ACHN (cell line): Measurements from ENCODE around the gene GGTLC2.
A peak's percentile ranks its signal among the peaks of the same experiment; 100 is the strongest.
"Not testable (repeated sequence)": the region's sequence is repeated elsewhere in the genome, so short reads cannot be mapped to it uniquely, and the experiment has no call there.

Experiments
- DNase-seq: peaks from one replicate; pipeline ENCODE4 v3.0.0-alpha.2; 2015
- in situ Hi-C: cut with HindIII; loops from 2 replicates; pipeline ENCODE4 v1.10.0; 2017; ENCODE audit warnings: low sequenced_read_pairs, low pct_ligation_motif_present, low pct_unique_long_range_greater_than_20kb

GGTLC2 gene

GRCh38 chr22:22644314-22644713 is at the start of gene GGTLC2:
Gene GGTLC2 (plus strand): TSS chr22:22644614. CDS start chr22:22646346, 1,732 bp downstream.
- DNase-seq, in situ Hi-C loops: not testable (repeated sequence)

DNA sequence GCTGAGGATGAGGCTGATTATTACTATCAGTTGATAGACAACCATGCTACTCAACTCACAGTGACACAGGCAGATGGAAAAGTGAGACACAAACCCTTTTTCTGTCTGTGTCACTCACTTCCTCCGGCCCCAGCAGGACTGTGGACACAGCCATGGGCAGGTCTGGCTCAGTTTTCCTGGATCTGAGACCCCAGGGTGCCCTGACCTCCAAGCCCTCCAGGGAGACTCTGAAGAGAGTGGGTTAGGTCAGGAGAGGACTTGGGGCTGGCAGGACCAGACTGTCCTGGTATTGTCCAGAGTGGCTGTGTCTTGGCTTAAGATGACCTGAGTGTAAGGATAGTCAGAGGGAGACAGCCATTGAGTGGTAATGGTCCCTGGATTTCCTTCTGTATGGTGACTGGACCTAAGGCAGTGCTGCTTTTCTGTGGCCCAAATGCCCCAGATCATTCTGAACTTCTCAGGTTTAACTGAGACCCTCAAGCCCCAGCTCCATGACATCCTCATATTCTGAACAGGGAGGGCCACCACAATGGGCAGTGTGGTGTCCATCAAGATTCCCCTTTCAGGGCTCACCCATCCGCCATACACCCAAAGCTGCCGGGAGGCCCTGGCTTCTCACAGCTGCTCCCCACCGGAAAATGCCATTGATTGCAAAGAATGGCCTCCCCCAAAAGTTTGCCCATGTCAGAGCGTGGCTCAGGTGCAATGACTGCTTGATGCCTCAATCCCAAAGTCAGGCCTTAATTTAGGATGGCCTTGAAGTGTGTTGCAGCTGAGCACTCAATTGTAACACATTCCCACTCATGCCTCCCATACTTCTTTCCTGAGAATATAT is 49.2 kb upstream of the GGTLC2 start:
- no peak for DNase-seq
- in situ Hi-C loops, result no loop called here

DNA sequence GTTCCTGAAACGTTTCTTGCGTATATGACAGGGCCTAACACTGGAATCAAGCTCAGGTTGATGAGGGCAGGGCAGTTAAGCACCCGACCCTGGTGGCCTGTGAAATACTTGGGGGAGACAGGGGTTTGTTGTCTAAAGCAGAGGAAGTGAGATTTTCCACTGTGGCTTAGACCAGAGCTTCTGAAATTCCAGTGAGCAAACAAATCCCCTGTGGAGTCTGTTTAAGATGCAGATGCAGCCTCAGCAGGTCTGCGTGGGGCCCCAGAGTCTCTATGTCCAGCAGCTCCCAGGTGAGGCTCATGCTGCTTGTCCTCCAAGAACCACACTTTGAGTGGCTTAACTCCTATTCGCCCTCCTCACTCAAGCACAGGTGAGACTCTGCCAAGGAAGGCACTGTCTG is 46.3 kb upstream of the GGTLC2 start:
- in situ Hi-C loops, result no loop called here
- no peak for DNase-seq

GRCh38 chr22:22599248-22599647 is 45.2 kb upstream of the GGTLC2 start:
- in situ Hi-C loops, result no loop called here
- no peak for DNase-seq

DNA sequence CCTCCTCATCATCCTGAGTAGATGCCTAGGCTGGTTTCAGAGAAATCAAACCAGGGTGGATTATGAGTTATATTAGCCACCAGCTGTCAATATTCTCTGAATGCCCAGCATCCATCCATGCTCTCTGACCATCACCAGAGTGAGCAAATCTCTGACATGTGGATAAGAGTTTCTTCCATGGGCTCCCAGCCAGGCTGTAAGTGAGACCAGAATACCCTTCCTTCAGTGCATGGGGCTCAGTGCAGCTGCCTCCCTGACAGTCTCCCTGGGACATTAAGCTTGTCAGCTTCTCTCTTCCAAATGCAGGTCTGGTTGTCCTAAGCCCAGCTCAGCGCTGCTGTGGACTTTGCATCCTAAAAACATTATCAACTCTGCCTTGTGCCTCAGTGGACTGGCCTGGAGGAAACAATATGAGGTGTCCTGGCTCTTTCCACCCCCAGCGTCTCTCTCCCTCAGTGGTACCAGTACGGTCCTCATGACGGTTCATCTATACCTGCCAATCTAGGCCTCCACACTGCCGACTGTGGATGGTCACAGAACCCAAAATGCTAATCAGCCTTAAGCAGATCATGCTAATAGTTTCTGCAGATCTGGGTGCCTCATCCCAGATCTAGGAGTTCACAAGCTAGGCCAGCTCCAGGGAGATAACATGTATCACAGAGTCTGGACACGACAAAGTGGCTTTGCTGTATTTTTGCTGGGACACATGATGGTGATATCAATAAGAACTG is 43.7 kb upstream of the GGTLC2 start:
- in situ Hi-C loops, result no loop called here
- DNase-seq, result no peak

DNA sequence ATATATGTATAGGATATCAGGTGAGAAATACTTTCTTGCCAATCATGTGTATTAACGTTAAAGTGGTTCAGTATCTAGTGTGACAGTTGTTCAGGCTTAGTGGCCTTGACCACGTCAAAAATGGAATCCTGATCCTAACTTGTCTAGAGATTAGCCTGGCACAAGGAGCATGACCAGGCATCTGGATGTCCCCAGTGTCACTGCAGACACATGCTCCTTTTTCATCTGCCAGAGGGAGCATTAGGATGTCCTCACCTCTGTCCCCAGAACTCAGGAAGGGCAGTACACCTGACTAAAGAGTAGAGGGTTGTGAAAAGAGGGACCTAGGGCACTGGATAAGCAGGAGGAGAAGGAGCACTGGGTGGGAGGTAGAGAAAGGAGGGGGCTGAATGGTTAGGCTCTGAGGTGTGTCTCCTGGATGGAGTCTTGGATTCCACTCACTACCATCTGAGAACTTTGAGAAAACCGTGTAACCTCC is 40.9 kb upstream of the GGTLC2 start:
- in situ Hi-C loops, result no loop called here
- no peak for DNase-seq

GRCh38 chr22:22604326-22605073 is 39.9 kb upstream of the GGTLC2 start:
- DNase-seq, result no peak

GRCh38 chr22:22605074-22605404 is 39.4 kb upstream of the GGTLC2 start:
- DNase-seq, result no peak
- in situ Hi-C loops, result no loop called here

More at GRCh38 chr22:22604326-22605073, 39.9 kb upstream of the GGTLC2 start:
- in situ Hi-C loops, result no loop called here

DNA sequence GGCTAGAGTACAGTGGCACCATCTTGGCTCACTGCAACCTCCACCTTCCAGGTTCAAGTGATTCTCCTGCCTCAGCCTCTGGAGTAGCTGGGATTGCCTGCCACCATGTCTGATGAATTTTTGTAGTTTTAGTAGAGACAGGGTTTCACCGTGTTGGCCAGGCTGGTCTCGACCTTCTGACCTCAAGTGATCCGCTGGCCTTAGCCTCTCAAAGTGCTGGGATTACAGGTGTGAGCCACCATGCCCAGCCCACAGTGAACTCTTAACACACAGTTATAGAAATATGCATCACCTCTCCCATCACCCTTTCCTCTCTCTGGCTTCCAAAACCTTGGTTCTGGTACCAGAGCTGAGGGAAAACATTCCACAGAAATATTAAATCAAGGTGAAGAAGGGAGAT is 36.4 kb upstream of the GGTLC2 start:
- in situ Hi-C loops, DNase-seq: not testable (repeated sequence)

DNA sequence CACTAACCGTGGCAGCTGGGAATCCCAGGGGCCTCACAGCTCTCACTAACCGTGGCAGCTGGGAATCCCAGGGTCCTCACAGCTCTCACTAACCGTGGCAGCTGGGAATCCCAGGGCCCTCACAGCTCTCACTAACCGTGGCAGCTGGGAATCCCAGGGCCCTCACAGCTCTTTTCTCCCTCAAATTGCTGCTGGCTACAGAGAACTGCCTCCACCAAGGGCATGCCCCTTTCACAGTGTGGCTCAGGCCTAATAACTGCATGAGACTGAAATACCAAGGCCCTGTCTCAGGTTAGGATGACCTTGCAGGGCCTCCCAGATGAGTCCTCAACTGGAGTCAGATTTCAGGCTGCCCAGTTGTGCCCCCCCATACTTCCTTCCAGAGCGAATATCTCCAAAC is 35.1 kb upstream of the GGTLC2 start:
- in situ Hi-C loops, result no loop called here
- DNase-seq, result no peak

- DNase-seq, result no peak
- in situ Hi-C loops, result no loop called here
Measured at GRCh38 chr22:22612516-22612915, 31.9 kb upstream of the GGTLC2 start.

GRCh38 chr22:22614065-22614464 is 30.3 kb upstream of the GGTLC2 start:
- in situ Hi-C loops, result no loop called here
- no peak for DNase-seq

DNA sequence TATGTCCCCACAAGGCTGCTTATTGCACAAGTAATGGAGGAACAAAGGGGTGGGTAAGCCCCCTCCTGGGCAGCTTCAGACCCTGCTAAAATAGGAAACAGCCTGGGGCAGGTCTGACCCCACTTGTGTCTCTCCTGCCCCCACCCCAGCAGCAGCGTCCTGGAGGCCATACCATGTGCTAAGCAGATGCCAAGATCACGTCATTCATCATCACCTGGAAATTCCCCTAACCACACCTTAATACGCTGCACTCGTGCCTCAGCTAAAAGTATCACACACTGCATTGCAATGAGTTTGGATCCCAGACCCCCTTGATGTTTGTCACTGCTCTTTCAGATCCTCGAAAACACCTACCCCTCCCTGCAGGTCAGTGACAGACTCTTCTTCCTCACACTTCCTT is 27.8 kb upstream of the GGTLC2 start:
- DNase-seq, result no peak
- in situ Hi-C loops, result no loop called here

DNA sequence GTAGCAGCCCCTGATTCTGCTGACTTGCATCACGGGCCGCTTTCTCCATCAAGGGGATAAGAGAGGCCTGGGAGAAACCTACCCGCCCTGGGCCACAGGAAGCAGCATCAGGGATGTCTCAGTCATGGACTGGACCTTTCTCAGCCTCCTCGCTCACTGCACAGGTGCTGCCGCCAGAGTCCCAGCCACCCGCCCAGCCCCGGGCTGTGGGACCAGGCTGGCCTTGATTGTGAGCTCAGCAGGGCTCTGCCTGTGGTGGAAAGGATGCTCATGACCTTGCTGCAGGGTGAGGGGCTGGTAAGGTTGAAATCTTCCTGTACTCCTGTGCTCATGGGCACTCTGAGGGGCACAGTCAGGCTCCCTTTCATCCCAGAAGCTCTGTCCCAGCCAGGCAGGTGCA is 26.0 kb upstream of the GGTLC2 start:
- DNase-seq, result no peak
- in situ Hi-C loops, result no loop called here

GRCh38 chr22:22618923-22619322 is 25.5 kb upstream of the GGTLC2 start:
- no peak for DNase-seq
- in situ Hi-C loops, result no loop called here

DNA sequence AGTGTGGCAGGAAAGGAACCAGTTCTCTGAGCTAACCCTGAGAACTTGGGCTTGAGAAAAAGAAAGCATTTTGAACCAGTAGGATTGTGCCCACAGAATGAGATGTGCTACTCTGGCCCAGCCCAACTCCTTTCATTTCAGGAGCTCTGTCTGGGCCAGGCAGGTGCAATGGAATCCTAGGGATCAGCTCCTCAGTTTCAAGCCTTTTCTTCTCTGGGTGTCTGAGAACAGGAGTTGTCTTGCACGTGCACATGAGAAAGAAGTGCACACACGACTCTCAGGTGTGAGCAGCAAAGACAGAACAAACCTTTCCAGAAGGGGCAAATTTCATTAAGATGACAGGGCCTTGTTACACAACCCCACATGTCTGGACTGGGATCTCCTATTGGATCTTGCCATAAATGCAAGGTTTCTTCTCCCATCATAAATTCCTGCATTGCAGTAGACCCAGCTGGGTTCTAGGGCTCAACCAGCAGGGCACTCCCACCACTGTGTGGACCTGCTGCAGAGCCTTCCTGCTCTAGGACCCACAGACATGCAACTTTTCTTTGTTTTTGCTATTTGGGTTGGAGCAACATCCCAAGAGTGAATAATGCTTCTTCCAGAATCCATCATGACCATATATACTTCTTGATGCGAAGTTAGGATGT is 24.5 kb upstream of the GGTLC2 start:
- DNase-seq, result no peak
- in situ Hi-C loops, result no loop called here

GRCh38 chr22:22628546-22629495 is 15.6 kb upstream of the GGTLC2 start:
- in situ Hi-C loops, DNase-seq: not testable (repeated sequence)

DNA sequence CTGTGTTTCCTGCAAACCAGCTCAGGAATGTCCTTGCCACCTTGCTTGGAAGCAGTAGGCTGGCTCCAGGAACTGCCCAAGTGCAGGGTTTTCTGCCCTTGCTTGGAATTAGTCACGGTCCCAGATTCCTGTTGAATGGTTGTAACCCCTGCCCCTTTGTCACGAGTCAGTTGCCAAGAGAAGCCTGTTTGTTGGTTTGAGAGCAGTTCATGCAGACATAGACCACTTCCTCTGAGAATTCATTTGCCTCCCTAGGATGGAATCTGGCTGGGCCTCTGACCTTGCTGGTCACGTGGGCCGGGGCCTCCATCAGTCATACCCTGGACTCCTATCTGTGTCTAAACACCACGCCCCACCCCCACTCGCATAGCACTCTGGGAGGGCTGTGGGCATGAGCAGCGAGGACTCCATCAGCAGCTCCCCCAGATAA is 13.2 kb upstream of the GGTLC2 start:
- DNase-seq, result peak; percentile 58
- in situ Hi-C loops, result not testable (repeated sequence)
